Suprapubic skin (tissue), 4 donors: ENCODE results near the gene IDI2. TPM values are rescaled to one million over a fixed set of nuclear protein-coding genes. Genes with fewer than 3 reads are reported as not detected.

Experiments
- DNase-seq, 2 donors: peaks; one replicate each; pipeline ENCODE4 v3.0.0-alpha.2; 2019; ENCODE audit warnings: low spot score in 2 of 2
- H3K27ac ChIP-seq: fragments of 200-600 bp; sonication (generic); one replicate; pipeline ENCODE4 v1.5.1; 2019
- H3K27me3 ChIP-seq: fragments of 200-600 bp; sonication (generic); one replicate; pipeline ENCODE4 v1.5.1; 2019
- H3K36me3 ChIP-seq: fragments of 200-600 bp; sonication (generic); one replicate; pipeline ENCODE4 v1.5.1; 2019
- H3K4me1 ChIP-seq: fragments of 200-600 bp; sonication (generic); one replicate; pipeline ENCODE4 v1.5.1; 2019
- H3K4me3 ChIP-seq: fragments of 200-600 bp; sonication (generic); one replicate; pipeline ENCODE4 v1.5.1; 2019; ENCODE audit warnings: mild to moderate bottlenecking
- H3K9me3 ChIP-seq: fragments of 200-600 bp; sonication (generic); one replicate; pipeline ENCODE4 v1.5.1; 2019
- EP300 ChIP-seq: sonication (generic); formaldehyde crosslinking; IDR thresholded peaks from one replicate; pipeline ENCODE4 v1.6.1; 2017; ENCODE audit warnings: antibody characterized with exemption
- POLR2A ChIP-seq, 2 donors: fragments of 450-650 bp; IDR thresholded peaks; one replicate each; pipeline ENCODE4 v1.6.1; 2017; ENCODE audit warnings: antibody characterized with exemption in 2 of 2, mild to moderate bottlenecking in 2 of 2, moderate library complexity in 2 of 2
- POLR2AphosphoS5 ChIP-seq, 3 donors: sonication (generic); formaldehyde crosslinking; IDR thresholded peaks; one replicate each; pipeline ENCODE4 v1.6.1; 2017; ENCODE audit warnings: antibody characterized with exemption in 3 of 3
- WGBS: methylation state at CpG from one replicate; pipeline ENCODE4 v1.1.5; 2018; 5-methylcytosine and 5-hydroxymethylcytosine counted together
- total RNA-seq, 4 donors: library from RNA; depleted of rRNA; stranded (reverse); fragments of >200 nt; gene quantifications; one replicate each; pipeline ENCODE4 v1.1.0, GENCODE V29; 2016
- TF ChIP-seq, protein P1 (sequence below), 2 donors: fragments of 200-600 bp in 1 of 2; fragments of 450-650 bp in 1 of 2; sonication (generic) in 1 of 2; IDR thresholded peaks; one replicate each; pipeline ENCODE4 v1.5.1; 2016 to 2019; ENCODE audit warnings: antibody characterized with exemption in 2 of 2, mild to moderate bottlenecking in 1 of 2, moderate library complexity in 1 of 2

IDI2 gene
- total RNA-seq, 4 donors from 2014 or later, result not detected

DNA sequence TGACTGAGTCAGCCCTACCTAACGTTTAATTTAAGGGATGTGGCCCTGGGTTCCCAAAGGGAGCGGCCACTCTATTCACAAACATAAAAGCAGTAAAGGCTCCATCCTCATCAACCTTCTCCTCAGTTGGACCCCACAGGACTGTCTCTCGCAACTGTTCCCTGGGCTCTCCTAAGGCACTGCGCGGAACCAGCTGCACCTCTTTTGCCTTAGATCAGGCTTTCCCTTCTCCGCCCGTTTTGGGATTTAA is 38.1 kb downstream of the IDI2 start:
- WGBS, result 4% methylated on average over 7 of the region's 7 CpGs
- H3K36me3 ChIP-seq, result no peaks in the 10 kb centered on the region
- no peak for DNase-seq
- H3K4me3 ChIP-seq, result peak overlapping the region; percentile 97
- TF ChIP-seq POLR2AphosphoS5 (IDR thresholded peaks at IDR 0.05), result no peak
- no peak for TF ChIP-seq EP300
- TF ChIP-seq, protein P1, sequence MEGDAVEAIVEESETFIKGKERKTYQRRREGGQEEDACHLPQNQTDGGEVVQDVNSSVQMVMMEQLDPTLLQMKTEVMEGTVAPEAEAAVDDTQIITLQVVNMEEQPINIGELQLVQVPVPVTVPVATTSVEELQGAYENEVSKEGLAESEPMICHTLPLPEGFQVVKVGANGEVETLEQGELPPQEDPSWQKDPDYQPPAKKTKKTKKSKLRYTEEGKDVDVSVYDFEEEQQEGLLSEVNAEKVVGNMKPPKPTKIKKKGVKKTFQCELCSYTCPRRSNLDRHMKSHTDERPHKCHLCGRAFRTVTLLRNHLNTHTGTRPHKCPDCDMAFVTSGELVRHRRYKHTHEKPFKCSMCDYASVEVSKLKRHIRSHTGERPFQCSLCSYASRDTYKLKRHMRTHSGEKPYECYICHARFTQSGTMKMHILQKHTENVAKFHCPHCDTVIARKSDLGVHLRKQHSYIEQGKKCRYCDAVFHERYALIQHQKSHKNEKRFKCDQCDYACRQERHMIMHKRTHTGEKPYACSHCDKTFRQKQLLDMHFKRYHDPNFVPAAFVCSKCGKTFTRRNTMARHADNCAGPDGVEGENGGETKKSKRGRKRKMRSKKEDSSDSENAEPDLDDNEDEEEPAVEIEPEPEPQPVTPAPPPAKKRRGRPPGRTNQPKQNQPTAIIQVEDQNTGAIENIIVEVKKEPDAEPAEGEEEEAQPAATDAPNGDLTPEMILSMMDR (IDR thresholded peaks at IDR 0.05), result no peak
- no peak for TF ChIP-seq POLR2A (IDR thresholded peaks at IDR 0.05)
- H3K27ac ChIP-seq, result peak overlapping the region; percentile 89
- H3K4me1 ChIP-seq, result peaks cover 29% of the 10 kb centered on the region
- H3K27me3 ChIP-seq, result no peaks in the 10 kb centered on the region
- no peaks in the 10 kb centered on the region for H3K9me3 ChIP-seq

DNA sequence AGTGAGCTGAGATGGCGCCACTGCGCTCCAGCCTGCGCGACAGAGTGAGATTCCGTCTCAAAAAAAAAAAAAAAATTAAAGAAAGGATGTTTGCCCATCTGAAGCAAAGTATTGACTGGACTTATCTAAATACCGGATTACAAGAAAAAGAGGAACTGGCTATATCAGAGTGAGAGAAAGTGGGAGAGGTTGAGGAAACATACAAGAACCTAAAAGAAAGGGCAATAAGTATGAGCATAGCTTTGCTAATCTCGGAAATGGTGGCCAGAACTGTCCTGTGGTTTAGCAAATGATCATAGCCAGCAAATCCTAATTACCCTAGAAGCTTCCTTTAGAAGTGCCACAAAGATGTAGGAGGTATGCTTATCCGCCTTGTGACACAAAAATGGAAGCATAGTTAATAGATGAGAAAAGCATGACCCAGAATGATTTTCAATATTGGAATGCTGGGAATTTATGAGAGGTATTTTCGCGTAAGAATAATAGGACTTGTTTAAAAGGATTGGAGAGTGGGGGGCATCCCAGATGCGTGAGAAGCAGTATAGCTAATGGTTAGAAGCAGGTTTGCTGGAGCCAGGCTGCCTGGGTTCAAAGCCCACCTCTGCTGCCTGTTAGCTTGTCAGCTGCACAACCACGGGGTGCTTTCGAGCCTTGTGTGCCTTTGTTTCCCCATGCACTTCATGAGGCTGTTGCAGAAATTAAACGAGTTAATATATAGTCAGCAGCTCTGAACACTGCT is 38.6 kb downstream of the IDI2 start:
- H3K27ac ChIP-seq, result peak overlapping the region; percentile 89
- 68% methylated on average over 14 of the region's 14 CpGs for WGBS
- H3K36me3 ChIP-seq, result no peaks in the 10 kb centered on the region
- TF ChIP-seq POLR2A (IDR thresholded peaks at IDR 0.05) (no peak), POLR2AphosphoS5 (IDR thresholded peaks at IDR 0.05) (no peak), EP300 (no peak)
- TF ChIP-seq, protein P1 (IDR thresholded peaks at IDR 0.05), result no peak
- no peaks in the 10 kb centered on the region for H3K27me3 ChIP-seq
- peak in 1 of 2 donors; percentile 58 for DNase-seq
- H3K4me3 ChIP-seq, result peak overlapping the region; percentile 97
- peaks cover 29% of the 10 kb centered on the region for H3K4me1 ChIP-seq
- no peaks in the 10 kb centered on the region for H3K9me3 ChIP-seq

DNA sequence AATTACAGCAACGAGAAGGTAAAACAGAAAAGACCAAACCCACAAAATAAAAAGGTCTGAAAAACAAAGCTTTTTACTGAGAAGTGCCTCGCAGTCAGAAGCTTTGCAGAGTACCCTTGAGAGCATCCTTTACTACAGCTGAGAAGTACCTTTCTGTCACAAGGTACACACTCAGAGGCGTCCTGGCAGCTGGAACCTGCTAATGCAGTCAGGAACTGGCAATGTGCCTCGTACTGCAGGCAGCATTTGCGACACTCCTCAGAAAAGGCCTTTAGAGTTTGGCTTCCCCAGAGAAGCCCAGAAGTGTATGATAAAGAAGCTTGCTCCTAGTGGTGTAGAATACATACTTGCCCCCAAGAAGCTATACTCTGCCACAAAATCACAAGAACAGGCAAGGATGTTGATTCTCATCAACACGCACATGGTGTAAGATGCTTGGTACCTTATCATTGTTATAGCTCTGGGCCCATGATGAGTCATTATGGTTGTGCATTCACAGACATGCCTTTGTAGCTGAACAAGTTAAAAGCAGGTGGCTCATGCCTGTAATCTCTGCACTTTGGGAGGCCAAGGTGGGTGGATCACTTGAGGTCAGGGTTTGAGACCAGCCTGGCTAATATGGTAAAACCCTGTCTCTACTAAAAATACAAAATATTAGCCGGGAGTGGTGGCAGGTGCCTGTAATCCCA is 39.4 kb downstream of the IDI2 start:
- TF ChIP-seq POLR2AphosphoS5 (IDR thresholded peaks at IDR 0.05), result peak in 1 of 3 donors; percentile 9
- TF ChIP-seq, protein P1 (IDR thresholded peaks at IDR 0.05), result no peak
- no peak for TF ChIP-seq POLR2A (IDR thresholded peaks at IDR 0.05)
- TF ChIP-seq EP300, result no peak
- peaks cover 29% of the 10 kb centered on the region for H3K4me1 ChIP-seq
- H3K4me3 ChIP-seq, result no peak overlapping the region
- no peaks in the 10 kb centered on the region for H3K36me3 ChIP-seq
- H3K27ac ChIP-seq, result no peak overlapping the region
- H3K27me3 ChIP-seq, result no peaks in the 10 kb centered on the region
- H3K9me3 ChIP-seq, result no peaks in the 10 kb centered on the region
- no peak for DNase-seq
- 69% methylated on average over 7 of the region's 7 CpGs for WGBS

DNA sequence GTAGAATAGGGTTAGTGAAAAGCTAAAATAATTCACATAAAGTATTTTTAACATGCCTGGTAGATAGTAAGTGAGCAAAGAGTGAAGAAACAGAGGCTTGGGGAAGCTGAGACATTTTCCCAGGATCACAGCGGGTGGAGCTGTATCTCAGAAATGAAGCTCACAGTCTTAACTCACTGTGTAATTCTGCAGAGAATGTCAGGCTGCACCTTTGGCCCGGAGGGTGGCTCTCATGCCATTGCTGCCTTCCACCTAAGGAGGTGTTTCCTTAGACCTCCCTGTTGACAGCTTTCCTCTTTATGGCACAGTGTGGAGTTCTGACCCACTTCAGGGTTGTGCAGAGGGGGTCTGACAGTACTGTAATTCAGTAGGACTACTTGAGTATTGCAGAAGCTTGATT is 40.3 kb downstream of the IDI2 start:
- Histone ChIP-seq H3K4me3 (no peak overlapping the region), H3K27me3 (no peaks in the 10 kb centered on the region), H3K4me1 (peaks cover 29% of the 10 kb centered on the region), H3K9me3 (peaks cover 4% of the 10 kb centered on the region), H3K27ac (no peak overlapping the region), H3K36me3 (no peaks in the 10 kb centered on the region)
- WGBS, result 91% methylated on average over 2 of the region's 2 CpGs
- no peak for DNase-seq
- TF ChIP-seq, protein P1 (IDR thresholded peaks at IDR 0.05), result no peak
- TF ChIP-seq POLR2AphosphoS5 (IDR thresholded peaks at IDR 0.05), result no peak
- no peak for TF ChIP-seq POLR2A (IDR thresholded peaks at IDR 0.05)
- TF ChIP-seq EP300, result no peak

DNA sequence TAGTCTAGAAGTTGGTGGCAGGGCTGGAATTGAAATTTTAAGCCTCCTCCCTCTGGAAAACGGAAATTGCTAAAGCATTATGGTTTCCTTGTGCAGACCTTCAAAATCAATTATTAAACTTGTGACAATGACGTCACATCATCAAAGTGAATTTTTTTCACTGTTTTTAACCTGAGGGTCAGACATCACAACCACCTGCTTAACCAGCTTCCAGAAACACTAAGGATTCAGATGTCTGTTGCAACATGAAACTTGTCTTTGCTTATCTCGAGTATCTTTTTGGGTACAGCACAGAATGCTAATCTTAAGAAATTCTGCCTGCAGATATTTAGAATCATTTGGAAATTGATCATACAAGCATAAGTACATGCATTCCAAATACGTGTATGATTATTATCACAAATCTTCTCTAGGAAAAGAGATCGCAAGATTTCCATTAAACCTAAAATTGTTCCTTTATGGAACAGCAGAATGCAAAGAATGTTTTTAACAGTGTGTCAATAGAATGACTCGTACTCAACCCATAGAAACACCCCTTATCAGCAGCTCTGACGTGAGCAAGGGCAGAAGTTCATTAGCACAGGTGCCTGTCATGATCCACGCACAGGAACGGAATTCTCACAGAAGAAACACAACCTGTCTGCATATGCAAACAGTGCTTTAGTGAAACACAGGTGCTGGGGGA is 41.5 kb downstream of the IDI2 start:
- Histone ChIP-seq H3K27me3 (no peaks in the 10 kb centered on the region), H3K36me3 (no peaks in the 10 kb centered on the region), H3K4me3 (no peak overlapping the region), H3K27ac (no peak overlapping the region), H3K4me1 (peaks cover 19% of the 10 kb centered on the region), H3K9me3 (peaks cover 12% of the 10 kb centered on the region)
- TF ChIP-seq POLR2AphosphoS5 (IDR thresholded peaks at IDR 0.05) (no peak), POLR2A (IDR thresholded peaks at IDR 0.05) (no peak), EP300 (no peak)
- TF ChIP-seq, protein P1 (IDR thresholded peaks at IDR 0.05), result no peak
- no peak for DNase-seq
- 56% methylated on average over 9 of the region's 9 CpGs for WGBS
